GM12878 (cell line): ENCODE measurements around the gene CLDN14. TPM values are rescaled to one million over a fixed set of nuclear protein-coding genes. Genes with fewer than 3 reads are reported as not detected.

Experiments
- ATAC-seq: fragments of 200-7000 bp; cut with Tn5 transposase; 3 replicates; pipeline ENCODE4 v1.9.1; 2020; ENCODE audit warnings: mild to moderate bottlenecking, moderate library complexity
- BruUV-seq: library from RNA; stranded (reverse); fragments of 400-500 nt; replicated peaks from 2 replicates; lab custom pipeline; 2021; lab: Mats Ljungman, UMichigan
- CTCF ChIA-PET: fragments of 300-600 bp; sonication (Branson Sonifier 250); formaldehyde crosslinking; extraction: SDS; loops from one replicate; lab custom pipeline; 2021; ENCODE audit warnings: inconsistent platforms; lab: Yijun Ruan, JAX
- POLR2A ChIA-PET: fragments of 350-600 bp; formaldehyde crosslinking; extraction: SDS; loops from one replicate; lab custom pipeline; 2021; ENCODE audit warnings: inconsistent platforms; lab: Charles Lee
- RAD21 ChIA-PET: fragments of 300-600 bp; sonication (Branson Sonifier 250); formaldehyde crosslinking; loops from one replicate; lab custom pipeline; 2023; ENCODE audit warnings: antibody characterized with exemption; ENCODE audit not compliant: unreplicated experiment; lab: Charles Lee
- SMC1A ChIA-PET: fragments of 300-600 bp; sonication (Branson Sonifier 250); formaldehyde crosslinking; loops from one replicate; lab custom pipeline; 2023; ENCODE audit not compliant: unreplicated experiment, uncharacterized antibody; lab: Charles Lee
- DNase-seq: peaks from one replicate; pipeline ENCODE4 v3.0.0-alpha.2; 2011; ENCODE audit warnings: low read depth, low spot score
- FAIRE-seq: peaks from 3 replicates; lab custom pipeline; 2011; peaks lifted over from hg19 to GRCh38; lab: Jason Lieb, UNC
- H2AFZ ChIP-seq: 2 replicates; pipeline ENCODE4 v1.6.0; 2011; ENCODE audit warnings: low read depth, low read length, control low read depth; ENCODE audit not compliant: control insufficient read depth
- H3K27ac ChIP-seq: 2 replicates; pipeline ENCODE4 v1.5.1; 2011; ENCODE audit warnings: control low read depth; ENCODE audit not compliant: control insufficient read depth, insufficient read depth
- H3K27me3 ChIP-seq, 2 experiments: replicated peaks in 1 of 2; 2 replicates each; pipeline versions ENCODE4 v1.6.0 to v1.6.1; 2011; ENCODE audit warnings: low read length in 1 of 2; ENCODE audit not compliant: control insufficient read depth in 2 of 2, insufficient read depth in 2 of 2
- H3K36me3 ChIP-seq, 2 experiments: 2 replicates each; pipeline ENCODE4 v1.5.1; 2011; ENCODE audit warnings: low read length in 1 of 2; ENCODE audit not compliant: control insufficient read depth in 2 of 2, insufficient read depth in 2 of 2
- H3K4me1 ChIP-seq: 2 replicates; pipeline ENCODE4 v1.6.1; 2011; ENCODE audit warnings: mild to moderate bottlenecking, low read length, moderate library complexity, mixed read lengths; ENCODE audit not compliant: control insufficient read depth, insufficient read depth
- H3K4me2 ChIP-seq: 2 replicates; pipeline ENCODE4 v1.6.0; 2011; ENCODE audit warnings: control low read depth; ENCODE audit not compliant: control insufficient read depth, insufficient read depth
- H3K4me3 ChIP-seq: fragments of 200-600 bp; sonication (generic); 2 replicates; pipeline ENCODE4 v1.5.1; 2016
- H3K79me2 ChIP-seq: 2 replicates; pipeline ENCODE4 v1.6.0; 2011; ENCODE audit warnings: low read length; ENCODE audit not compliant: control insufficient read depth, insufficient read depth
- H3K9ac ChIP-seq: 2 replicates; pipeline ENCODE4 v1.8.0; 2011; ENCODE audit warnings: low read length, control low read depth, mixed read lengths; ENCODE audit not compliant: control insufficient read depth, insufficient read depth
- H3K9me3 ChIP-seq: replicated peaks from 3 replicates; pipeline ENCODE4 v1.5.1; 2011; ENCODE audit warnings: mild to moderate bottlenecking, low read length; ENCODE audit not compliant: control insufficient read depth, insufficient read depth
- H4K20me1 ChIP-seq: 2 replicates; pipeline ENCODE4 v1.6.0; 2011; ENCODE audit not compliant: control insufficient read depth, insufficient read depth
- BHLHE40 ChIP-seq, 2 experiments: fragments of 450-650 bp in 1 of 2; IDR thresholded peaks; 2 replicates each; pipeline ENCODE4 v1.6.1; 2011 to 2017; ENCODE audit warnings: low read depth in 2 of 2, borderline replicate concordance in 1 of 2, improper control_type of control experiment in 1 of 2, low read length in 1 of 2, mild to moderate bottlenecking in 1 of 2
- CBFB ChIP-seq: IDR thresholded peaks from 2 replicates; pipeline ENCODE4 v1.6.1; 2016; ENCODE audit warnings: antibody characterized with exemption, low read depth
- CUX1 ChIP-seq: IDR thresholded peaks from 2 replicates; pipeline ENCODE4 v1.6.1; 2012; ENCODE audit warnings: improper control_type of control experiment, low read depth, low read length; ENCODE audit not compliant: insufficient replicate concordance
- FOXM1 ChIP-seq: IDR thresholded peaks from 2 replicates; pipeline ENCODE4 v1.6.1; 2012; ENCODE audit warnings: low read depth, mild to moderate bottlenecking, inconsistent platforms, low read length, moderate library complexity
- GATAD2B ChIP-seq: fragments of 450-650 bp; conservative IDR thresholded peaks from 2 replicates; pipeline ENCODE4 v1.6.1; 2017; ENCODE audit warnings: low read depth, mild to moderate bottlenecking, moderate library complexity
- IRF4 ChIP-seq: IDR thresholded peaks from 2 replicates; pipeline ENCODE4 v1.6.1; 2011; ENCODE audit warnings: low read depth, low read length
- MTA2 ChIP-seq: fragments of 450-650 bp; IDR thresholded peaks from 2 replicates; pipeline ENCODE4 v1.6.1; 2016; ENCODE audit warnings: low read depth, mild to moderate bottlenecking, moderate library complexity
- NR2C1 ChIP-seq: fragments of 450-650 bp; IDR thresholded peaks from 2 replicates; pipeline ENCODE4 v1.6.1; 2017; ENCODE audit warnings: antibody characterized with exemption, mild to moderate bottlenecking, moderate library complexity
- RBBP5 ChIP-seq: fragments of 200-600 bp; sonication (generic); conservative IDR thresholded peaks from 2 replicates; pipeline ENCODE4 v1.6.1; 2016
- SKIL ChIP-seq: fragments of 450-650 bp; IDR thresholded peaks from 2 replicates; pipeline ENCODE4 v1.6.1; 2017; ENCODE audit warnings: mild to moderate bottlenecking, low read depth, inconsistent platforms; ENCODE audit not compliant: poor library complexity, severe bottlenecking
- YY1 ChIP-seq: IDR thresholded peaks from 2 replicates; pipeline ENCODE4 v1.6.1; 2011; ENCODE audit warnings: low read depth, mild to moderate bottlenecking, low read length
- WGBS: methylation state at CpG from one replicate; pipeline ENCODE4 v1.1.6; 2016; ENCODE audit warnings: low lambda C conversion rate; ENCODE audit not compliant: insufficient replicate concordance, insufficient coverage; ENCODE audit errors: missing lambda C conversion rate; 5-methylcytosine and 5-hydroxymethylcytosine counted together
- in situ Hi-C: fragments of 300-500 bp; cut with MboI; formaldehyde crosslinking; loops from 9 replicates; pipeline ENCODE4 v1.14.3; 2018; ENCODE audit warnings: mixed read lengths
- intact Hi-C: fragments of 100-400 bp; cut with micrococcal nuclease; formaldehyde crosslinking; loops from one replicate; pipeline ENCODE4 v1.14.2; 2022; ENCODE audit not compliant: unreplicated experiment
- polyA plus RNA-seq, 11 experiments: library from polyadenylated mRNA; depleted of rRNA in 4 of 11; unstranded in 6 of 11; stranded (reverse) in 5 of 11; fragments of >200 nt; fragmentation: Nextera tagmentation in 4 of 11; fragmentation: Illumina TruSeq in 1 of 11; extraction: Ambion mirVana in 4 of 11; extraction: Trizol in 1 of 11; gene quantifications; 1 replicate in 1 of 11; 2 replicates in 10 of 11; pipeline versions ENCODE4 v1.2.1 to v1.2.3, GENCODE V29; 2011 to 2016; ENCODE audit warnings: inconsistent platforms in 2 of 11, missing spikeins in 2 of 11, low read depth in 1 of 11
- total RNA-seq, 4 experiments: library from RNA; depleted of rRNA in 3 of 4; stranded (reverse); fragments of >200 nt in 3 of 4; fragmentation: Illumina TruSeq in 1 of 4; extraction: Trizol in 1 of 4; gene quantifications; 2 replicates each; pipeline versions ENCODE4 v1.2.1 to v1.2.3, GENCODE V29; 2013 to 2021
- TF ChIP-seq, protein P1 (sequence below): fragments of 450-650 bp; IDR thresholded peaks from 2 replicates; pipeline ENCODE4 v1.6.1; 2016; ENCODE audit warnings: mild to moderate bottlenecking

Gene CLDN14
- total and polyA plus RNA-seq, 10 of the 15 experiments (the other 5 are each of a cell fraction or from before 2014, with no cell fraction given): 0.90 to 19.4 (median 6.6) TPM

DNA sequence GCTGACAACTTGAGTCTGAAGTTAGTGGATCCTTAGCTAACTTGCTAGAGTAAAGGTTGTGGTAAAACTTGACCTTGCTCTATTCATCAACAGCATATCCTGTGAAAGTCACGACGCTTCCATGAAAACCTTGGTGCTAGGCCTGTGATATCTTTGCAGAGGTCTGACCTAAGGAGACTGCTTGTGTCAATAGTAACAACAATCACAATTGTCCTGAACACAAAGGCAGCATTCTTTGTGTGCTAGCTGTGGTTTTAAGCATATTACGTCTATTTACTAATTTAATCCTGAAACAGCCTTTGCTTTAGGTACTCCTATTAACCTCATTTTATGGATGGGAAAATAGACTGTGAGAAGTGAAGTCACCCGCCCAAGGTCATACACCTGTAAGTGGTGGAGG is 2.8 kb upstream of the CLDN14 start:
- Histone ChIP-seq H3K79me2 (no peaks in the 10 kb centered on the region), H3K9ac (no peak overlapping the region), H3K4me3 (no peak overlapping the region), H3K27ac (no peak overlapping the region), H3K36me3 (no peaks in the 10 kb centered on the region), H2AFZ (no peak overlapping the region), H3K4me2 (no peak overlapping the region), H3K27me3 (no peaks in the 10 kb centered on the region), H3K4me1 (peaks cover 3% of the 10 kb centered on the region), H3K9me3 (no peaks in the 10 kb centered on the region), H4K20me1 (no peaks in the 10 kb centered on the region)
- WGBS: 69% methylated on average over 4 of the region's 4 CpGs
- SMC1A ChIA-PET: interaction anchor here (0.8 kb wide), 1 partner anchor 12 kb away, joined by 3 read pairs; no protein-coding TSS in a partner anchor
- CTCF ChIA-PET: interaction anchor here (0.9 to 1.6 kb wide), 2 partner anchors 10 to 148 kb away, joined by 4 read pairs; no protein-coding TSS in a partner anchor
- POLR2A ChIA-PET: no interaction called here
- in situ Hi-C loops: no loop called here
- no peak for TF ChIP-seq NR2C1
- TF ChIP-seq CBFB: no peak
- TF ChIP-seq SKIL: no peak
- TF ChIP-seq MTA2: no peak
- no peak for TF ChIP-seq FOXM1
- TF ChIP-seq GATAD2B: no peak
- TF ChIP-seq IRF4: no peak
- no peak for TF ChIP-seq YY1
- no peak for TF ChIP-seq RBBP5
- TF ChIP-seq, protein P1, sequence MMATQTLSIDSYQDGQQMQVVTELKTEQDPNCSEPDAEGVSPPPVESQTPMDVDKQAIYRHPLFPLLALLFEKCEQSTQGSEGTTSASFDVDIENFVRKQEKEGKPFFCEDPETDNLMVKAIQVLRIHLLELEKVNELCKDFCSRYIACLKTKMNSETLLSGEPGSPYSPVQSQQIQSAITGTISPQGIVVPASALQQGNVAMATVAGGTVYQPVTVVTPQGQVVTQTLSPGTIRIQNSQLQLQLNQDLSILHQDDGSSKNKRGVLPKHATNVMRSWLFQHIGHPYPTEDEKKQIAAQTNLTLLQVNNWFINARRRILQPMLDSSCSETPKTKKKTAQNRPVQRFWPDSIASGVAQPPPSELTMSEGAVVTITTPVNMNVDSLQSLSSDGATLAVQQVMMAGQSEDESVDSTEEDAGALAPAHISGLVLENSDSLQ: no peak
- TF ChIP-seq BHLHE40 (IDR thresholded peaks at IDR 0.05; ENCODE audit: borderline replicate concordance in 1 of 2, low read depth in 2 of 2, low read length in 1 of 2): no peak
- no peak for TF ChIP-seq CUX1
- no TSS peak for BruUV-seq
- DNase-seq: no peak
- intact Hi-C loops: no loop called here
- ATAC-seq: no peak
- RAD21 ChIA-PET: no interaction called here
- FAIRE-seq: no peak
